ENCODE data around the gene SH3TC2.

GRCh38 chr5:149056616-149057165, 6.2 kb downstream of the SH3TC2 start:
- TF ChIP-seq, protein P1, sequence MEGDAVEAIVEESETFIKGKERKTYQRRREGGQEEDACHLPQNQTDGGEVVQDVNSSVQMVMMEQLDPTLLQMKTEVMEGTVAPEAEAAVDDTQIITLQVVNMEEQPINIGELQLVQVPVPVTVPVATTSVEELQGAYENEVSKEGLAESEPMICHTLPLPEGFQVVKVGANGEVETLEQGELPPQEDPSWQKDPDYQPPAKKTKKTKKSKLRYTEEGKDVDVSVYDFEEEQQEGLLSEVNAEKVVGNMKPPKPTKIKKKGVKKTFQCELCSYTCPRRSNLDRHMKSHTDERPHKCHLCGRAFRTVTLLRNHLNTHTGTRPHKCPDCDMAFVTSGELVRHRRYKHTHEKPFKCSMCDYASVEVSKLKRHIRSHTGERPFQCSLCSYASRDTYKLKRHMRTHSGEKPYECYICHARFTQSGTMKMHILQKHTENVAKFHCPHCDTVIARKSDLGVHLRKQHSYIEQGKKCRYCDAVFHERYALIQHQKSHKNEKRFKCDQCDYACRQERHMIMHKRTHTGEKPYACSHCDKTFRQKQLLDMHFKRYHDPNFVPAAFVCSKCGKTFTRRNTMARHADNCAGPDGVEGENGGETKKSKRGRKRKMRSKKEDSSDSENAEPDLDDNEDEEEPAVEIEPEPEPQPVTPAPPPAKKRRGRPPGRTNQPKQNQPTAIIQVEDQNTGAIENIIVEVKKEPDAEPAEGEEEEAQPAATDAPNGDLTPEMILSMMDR (optimal IDR thresholded peaks at IDR 0.05 in 1 of 3, IDR thresholded peaks at IDR 0.05 in 1 of 3, conservative IDR thresholded peaks at IDR 0.05 in 1 of 3; ENCODE audit: extremely low read depth in 1 of 3, insufficient read depth in 2 of 3, low read length in 3 of 3), result no peak
- no peak for TF ChIP-seq EZH2 (IDR thresholded peaks at IDR 0.05; ENCODE audit: low read length)

Data from keratinocyte (primary cell).